ENCODE measurements around the gene CLN6. TPM values are rescaled to one million over a fixed set of nuclear protein-coding genes. Genes with fewer than 3 reads are reported as not detected.
"Not testable (repeated sequence)": the region's sequence is repeated elsewhere in the genome, so short reads cannot be mapped to it uniquely, and the experiment has no call there.

CLN6 gene
- total RNA-seq, 1 donor from 2014 or later: 3.7 TPM

- DNase-seq (ENCODE audit: low spot score in 2 of 2): peak in 1 of 2 donors; percentile 4
- no peak for FAIRE-seq
Observed at GRCh38 chr15:68224546-68225250, 4.8 kb downstream of the CLN6 start.

DNA sequence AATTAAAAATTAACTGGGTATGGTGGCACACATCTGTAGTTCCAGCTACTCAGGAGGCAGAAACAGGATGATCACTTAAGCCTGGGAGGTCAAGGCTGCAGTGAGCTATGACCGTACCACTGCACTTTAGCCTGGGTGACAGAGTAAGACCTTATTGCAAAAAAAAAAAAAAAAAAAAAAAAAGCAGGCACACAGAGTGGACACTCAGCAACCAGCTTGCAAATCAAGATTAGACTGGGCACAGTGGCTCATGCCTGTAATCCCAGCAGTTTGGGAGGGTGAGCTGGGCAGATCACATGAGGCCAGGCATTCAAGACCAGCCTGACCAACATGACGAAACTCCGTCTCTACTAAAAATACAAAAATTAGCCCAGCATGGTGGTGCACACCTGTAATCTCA is 5.4 kb downstream of the CLN6 start:
- FAIRE-seq (no peak), DNase-seq (ENCODE audit: low spot score in 2 of 2) (no peak)

- peak in 1 of 2 donors; percentile 5 for DNase-seq (ENCODE audit: low spot score in 2 of 2)
- no peak for FAIRE-seq
Observed at GRCh38 chr15:68223171-68223570, 6.4 kb downstream of the CLN6 start.

DNA sequence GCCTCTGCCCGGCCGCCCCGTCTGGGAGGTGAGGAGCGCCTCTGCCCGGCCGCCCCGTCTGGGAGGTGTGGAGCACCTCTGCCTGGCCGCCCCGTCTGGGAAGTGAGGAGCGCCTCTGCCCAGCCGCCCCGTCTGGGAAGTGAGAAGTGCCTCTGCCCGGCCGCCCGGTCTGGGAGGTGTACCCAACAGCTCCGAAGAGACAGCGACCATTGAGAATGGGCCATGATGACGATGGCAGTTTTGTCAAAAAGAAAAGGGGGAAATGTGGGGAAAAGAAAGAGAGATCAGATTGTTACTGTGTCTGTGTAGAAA is 7.1 kb downstream of the CLN6 start:
- not testable (repeated sequence) for DNase-seq (ENCODE audit: low spot score in 2 of 2); FAIRE-seq

GRCh38 chr15:68221530-68222431 is 7.7 kb downstream of the CLN6 start:
- not testable (repeated sequence) for FAIRE-seq

DNA sequence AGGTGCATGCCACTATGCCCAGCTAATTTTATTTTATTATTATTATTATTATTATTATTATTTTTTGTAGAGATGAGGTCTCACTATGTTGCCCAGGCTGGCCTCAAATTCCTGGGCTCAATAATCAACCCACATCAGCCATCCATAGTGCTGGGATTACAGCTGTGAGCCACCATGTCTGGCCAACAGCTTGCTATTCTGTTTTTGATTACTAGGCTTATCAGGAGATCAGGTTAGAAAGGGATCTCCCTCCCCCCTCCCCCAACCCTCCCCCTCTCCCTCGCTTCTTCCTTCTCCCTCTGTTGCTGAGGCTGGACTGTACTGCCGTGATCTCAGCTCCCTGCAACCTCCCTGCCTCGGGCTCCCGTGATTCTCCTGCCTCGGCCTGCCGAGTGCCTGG is 8.6 kb downstream of the CLN6 start:
- FAIRE-seq: no peak
- DNase-seq (ENCODE audit: low spot score in 2 of 2): no peak

More at GRCh38 chr15:68221530-68222431, 7.7 kb downstream of the CLN6 start:
- not testable (repeated sequence) for DNase-seq (ENCODE audit: low spot score in 2 of 2)

- FAIRE-seq: no peak
Observed at GRCh38 chr15:68220489-68220888, 9.0 kb downstream of the CLN6 start.

DNA sequence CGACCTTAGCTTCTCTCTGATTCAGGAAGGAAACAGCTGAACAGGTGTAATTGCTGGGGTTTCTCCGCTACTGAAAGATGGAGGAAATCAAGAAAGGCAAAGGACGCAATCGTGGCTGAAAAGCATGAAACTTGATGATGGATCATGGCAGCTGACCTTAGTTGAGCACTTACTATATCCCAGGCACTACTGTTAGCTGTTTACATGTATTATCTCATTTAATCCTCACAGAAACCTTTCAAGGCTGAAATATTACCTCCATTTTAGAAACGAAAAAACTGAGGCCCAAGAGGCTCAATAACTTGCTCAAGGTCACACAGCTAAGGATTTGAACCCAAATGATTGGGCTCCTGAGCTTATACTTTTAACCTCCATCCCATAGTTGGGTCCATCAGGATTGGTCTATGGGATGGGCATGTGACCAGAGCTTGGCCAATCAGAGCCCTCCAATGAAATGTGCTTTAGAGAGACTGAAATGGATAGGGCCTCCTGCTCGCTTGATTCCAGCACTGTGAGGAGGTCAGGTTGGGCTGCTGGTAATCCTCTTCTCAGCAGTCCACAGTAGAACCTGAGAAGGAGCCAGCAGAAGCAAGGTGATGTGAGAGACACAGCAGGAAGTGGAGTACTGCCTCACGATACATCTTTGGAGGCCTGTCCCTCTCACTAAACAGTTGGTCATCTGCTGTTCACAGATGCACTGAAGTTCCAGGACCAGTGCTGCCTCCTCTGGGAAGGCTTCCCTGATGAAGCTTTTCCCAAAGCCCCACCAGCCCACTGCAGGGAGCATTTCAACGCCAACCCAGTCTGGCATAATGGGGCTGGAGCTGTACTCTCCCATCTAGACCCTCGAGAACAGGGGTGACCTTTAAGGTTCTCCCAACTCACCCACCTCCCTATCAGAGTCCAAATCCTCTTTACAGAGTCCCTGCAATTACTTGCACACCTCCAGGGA is 10.4 kb downstream of the CLN6 start:
- peak in 1 of 2 donors; percentile 7 for DNase-seq (ENCODE audit: low spot score in 2 of 2)
- no peak for FAIRE-seq

More at GRCh38 chr15:68220489-68220888, 9.0 kb downstream of the CLN6 start:
- no peak for DNase-seq (ENCODE audit: low spot score in 2 of 2)

- no peak for DNase-seq (ENCODE audit: low spot score in 2 of 2)
- FAIRE-seq: no peak
Observed at GRCh38 chr15:68218331-68218730, 11.2 kb downstream of the CLN6 start.

GRCh38 chr15:68217341-68217740 is 12.2 kb downstream of the CLN6 start:
- DNase-seq (ENCODE audit: low spot score in 2 of 2) (no peak), FAIRE-seq (no peak)

GRCh38 chr15:68214838-68215254 is 14.7 kb downstream of the CLN6 start:
- DNase-seq (ENCODE audit: low spot score in 2 of 2): no peak
- FAIRE-seq: no peak

DNA sequence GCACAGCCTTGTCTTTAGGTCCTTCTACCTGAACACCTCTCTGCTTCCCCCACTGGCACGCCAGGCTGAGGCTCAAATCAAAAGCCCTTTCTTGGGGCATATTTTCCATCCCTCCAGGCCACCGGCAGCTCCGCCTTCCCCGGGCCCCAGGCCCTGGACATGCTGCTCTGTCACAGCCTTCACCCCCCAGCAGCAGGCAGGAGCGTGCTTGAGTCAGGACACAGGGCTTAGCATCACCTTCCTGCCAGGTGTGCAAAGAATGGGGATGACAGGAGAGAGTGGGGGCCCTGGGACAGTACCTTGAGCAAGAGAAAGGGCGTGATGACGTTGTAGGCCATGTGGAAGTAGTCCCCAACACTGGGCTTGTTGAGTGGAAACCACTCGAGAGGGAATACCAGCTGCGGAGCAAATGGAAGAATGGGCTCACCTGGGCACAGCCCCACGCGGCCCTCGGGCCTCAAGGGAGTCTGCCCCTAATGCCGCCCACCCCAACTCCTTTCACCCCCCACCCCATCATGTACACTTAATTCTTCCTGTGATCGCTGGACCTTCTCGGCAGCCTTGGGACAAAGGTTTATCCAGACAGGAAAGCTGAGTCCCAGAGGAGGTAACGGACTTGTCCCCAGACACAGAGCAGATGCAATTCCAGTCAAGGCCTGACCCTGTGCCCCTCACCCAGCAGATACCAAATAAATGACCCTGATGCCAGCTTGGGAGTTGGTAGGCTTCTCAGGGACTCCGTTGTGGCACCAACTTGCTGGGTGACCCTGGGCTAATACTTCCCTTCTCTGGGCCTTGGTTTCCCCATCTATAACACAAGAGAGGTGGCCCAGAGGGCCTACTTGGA is 15.3 kb downstream of the CLN6 start:
- DNase-seq (ENCODE audit: low spot score in 2 of 2) (no peak), FAIRE-seq (no peak)

GRCh38 chr15:68213491-68213845 is 16.1 kb downstream of the CLN6 start:
- not testable (repeated sequence) for DNase-seq (ENCODE audit: low spot score in 2 of 2); FAIRE-seq

DNA sequence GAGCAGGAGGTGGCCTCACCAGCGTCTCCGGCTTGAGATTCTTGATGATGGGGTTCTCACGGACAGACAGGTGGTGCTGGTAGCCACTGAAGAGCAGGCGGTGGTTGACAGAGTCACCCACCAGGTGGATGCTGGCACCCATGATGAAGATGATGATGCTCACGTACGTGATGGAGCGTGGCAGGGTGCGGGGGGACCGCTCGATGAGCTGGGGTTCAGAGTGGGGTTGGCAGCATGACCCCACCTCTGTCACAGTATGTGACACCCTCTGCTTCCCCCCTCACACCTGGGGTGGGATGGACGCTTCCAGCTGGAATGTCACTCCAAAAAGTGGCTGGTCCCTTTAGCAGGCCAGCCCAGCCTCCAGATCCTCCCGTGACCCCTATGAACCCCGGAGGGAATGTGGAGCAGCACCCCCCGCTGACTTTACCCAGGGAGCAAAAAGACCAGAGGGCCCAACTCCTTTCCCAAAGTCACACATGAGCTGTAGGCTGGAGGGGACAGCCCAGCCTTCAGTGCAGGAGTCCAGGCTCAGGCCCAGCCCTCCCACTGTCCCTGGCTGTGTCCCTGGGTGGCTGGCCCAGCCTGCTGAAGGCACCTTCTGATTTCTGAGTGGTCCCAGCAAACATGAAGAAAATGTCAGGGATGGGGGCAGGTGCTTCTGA is 17.7 kb downstream of the CLN6 start:
- DNase-seq (ENCODE audit: low spot score in 2 of 2) (no peak), FAIRE-seq (no peak)

DNA sequence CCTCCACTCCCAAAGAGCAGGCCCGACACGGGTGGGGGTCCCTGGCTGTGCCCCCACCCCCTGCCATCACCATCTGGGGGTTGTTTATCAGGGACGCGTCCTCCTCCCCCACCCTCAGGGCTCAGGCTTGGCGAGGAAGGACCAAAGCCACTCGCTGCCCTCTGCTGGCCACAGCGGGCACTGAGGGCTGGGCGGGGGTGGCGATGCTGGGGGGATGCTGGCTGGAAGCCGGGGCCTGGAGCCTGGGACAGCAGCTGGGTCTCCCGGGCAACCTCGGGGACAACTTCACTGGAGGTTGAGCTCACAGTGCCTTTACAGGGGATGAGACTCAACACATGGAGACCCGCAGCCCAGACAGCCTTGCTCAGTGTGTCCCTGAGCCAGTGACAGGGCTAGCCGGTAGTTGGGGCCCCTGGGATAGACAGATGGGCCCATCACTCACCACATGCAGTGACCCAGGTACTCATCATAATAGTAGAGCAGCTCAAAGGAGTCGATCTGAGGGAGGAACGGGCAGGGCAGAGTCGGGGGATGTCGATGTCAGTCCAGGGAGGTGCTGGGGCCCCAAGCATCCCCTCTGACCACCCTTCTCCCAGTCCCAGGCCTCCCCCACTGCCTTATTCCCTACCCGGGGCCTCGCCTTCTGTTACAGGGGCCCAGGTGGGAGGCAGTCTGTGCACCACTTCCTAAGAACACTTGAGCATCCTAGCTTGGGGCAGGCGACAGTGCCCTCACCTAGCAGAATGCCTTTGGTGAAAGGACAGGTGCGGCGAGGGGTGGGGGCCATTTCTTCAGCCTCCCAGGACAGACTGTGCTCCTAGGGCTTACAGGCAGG is 18.5 kb downstream of the CLN6 start:
- DNase-seq (ENCODE audit: low spot score in 2 of 2) (peak; percentile 59 to 83), FAIRE-seq (no peak)

DNA sequence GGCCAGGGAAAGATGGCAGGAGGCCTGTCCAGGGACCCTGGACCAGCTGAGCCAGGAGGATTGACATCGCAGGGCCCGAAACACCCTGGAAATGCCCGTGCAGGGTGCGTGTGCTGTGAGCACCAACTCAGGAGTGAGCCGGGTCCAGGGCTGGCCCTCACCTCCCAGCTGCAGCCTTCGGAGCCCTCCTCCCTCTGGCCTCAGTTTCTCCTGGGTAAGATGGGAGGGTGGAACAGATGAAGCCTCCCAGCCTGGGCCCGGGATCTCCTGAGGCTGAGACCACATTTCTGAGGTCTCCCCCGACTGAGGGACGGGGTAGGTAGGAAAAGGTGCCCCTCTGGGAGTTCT is 19.1 kb downstream of the CLN6 start:
- DNase-seq (ENCODE audit: low spot score in 2 of 2) (no peak), FAIRE-seq (no peak)

DNA sequence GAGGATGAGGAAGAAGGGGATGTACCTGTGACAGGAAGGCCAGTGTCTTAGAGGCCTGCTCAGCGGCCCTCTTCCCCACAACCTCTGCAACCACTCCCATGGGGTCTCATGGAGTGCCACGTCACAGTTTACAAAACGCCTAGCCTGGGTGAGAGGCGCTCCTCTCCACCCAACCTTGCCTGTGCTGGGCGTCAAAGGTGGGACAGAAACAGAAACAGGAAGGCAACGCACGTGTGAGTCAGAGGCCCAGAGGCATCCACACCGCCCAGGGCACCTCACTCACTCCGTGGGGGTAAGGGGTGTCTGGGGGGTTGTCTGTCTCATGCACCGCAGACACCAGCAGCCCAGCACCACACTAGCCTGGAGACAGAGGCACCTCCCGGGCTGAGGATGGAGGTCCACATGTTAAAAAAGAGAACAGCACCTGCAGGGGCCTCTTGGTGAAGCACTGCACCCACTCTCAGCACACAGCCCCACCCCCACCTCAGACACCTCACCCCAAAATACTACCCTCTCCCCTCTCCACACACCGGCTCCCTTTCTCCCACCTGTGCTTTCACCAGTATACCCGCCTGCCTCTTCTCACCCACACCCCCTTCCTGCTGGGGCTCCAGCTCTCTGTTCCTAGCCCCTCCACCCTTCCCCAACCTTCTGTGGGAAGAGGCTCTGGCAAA is 19.7 kb downstream of the CLN6 start:
- no peak for FAIRE-seq
- DNase-seq (ENCODE audit: low spot score in 2 of 2): no peak

DNA sequence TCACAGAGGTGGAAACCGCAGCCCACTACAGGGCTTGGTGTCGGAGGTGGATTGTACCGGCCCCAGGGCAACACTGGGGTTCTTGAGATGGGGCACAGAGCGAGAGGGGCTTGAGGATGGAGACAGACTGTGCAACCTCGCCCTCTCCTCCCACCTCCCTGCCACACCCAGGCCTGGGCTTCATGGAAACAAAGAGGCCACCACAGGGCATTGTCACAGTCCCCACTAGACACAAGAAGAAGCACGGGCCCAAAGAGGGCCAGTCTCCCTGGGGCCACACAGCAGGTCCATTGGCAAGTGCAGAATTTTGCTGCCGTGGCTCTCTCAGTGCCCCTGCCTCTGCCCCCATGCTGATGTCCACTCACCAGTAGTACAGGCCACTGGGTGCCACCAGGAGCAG is 20.3 kb downstream of the CLN6 start:
- no peak for FAIRE-seq
- no peak for DNase-seq (ENCODE audit: low spot score in 2 of 2)
